ENCODE measurements around the gene CLVS2.

Gene CLVS2

GRCh38 chr6:123014835-123015234 is 18.8 kb downstream of the CLVS2 start:
- no peaks in the 10 kb centered on the region for H3K36me3 ChIP-seq (ENCODE audit: control insufficient read depth, insufficient read depth, low read length)
- H3K4ac ChIP-seq (ENCODE audit: low read depth, low read length) = no peak overlapping the region
- H2AK5ac ChIP-seq (ENCODE audit: low read length) = no peak overlapping the region
- H2BK5ac ChIP-seq (ENCODE audit: low read length) = no peak overlapping the region
- H3K9ac ChIP-seq (ENCODE audit: low read length) = no peak overlapping the region
- no peaks in the 10 kb centered on the region for H3K27me3 ChIP-seq (ENCODE audit: insufficient read depth, low read length, poor library complexity)
- no peak overlapping the region for H3K27ac ChIP-seq (ENCODE audit: low read depth, low read length)
- no peaks in the 10 kb centered on the region for H3K79me2 ChIP-seq (ENCODE audit: control insufficient read depth, insufficient read depth, low read length)
- H2BK120ac ChIP-seq (ENCODE audit: low read depth, low read length) = no peak overlapping the region
- H3K56ac ChIP-seq (ENCODE audit: low read length) = no peak overlapping the region
- DNase-seq = no peak
- no peak overlapping the region for H4K8ac ChIP-seq (ENCODE audit: low read depth, low read length)
- H3K18ac ChIP-seq (ENCODE audit: low read length) = no peak overlapping the region
- H3K4me3 ChIP-seq (ENCODE audit: low read length) = no peak overlapping the region
- H3K4me1 ChIP-seq (ENCODE audit: control insufficient read depth, low read depth, low read length) = no peaks in the 10 kb centered on the region
- no peak overlapping the region for H3K4me2 ChIP-seq (ENCODE audit: low read length)
- H3K79me1 ChIP-seq (ENCODE audit: low read length) = no peaks in the 10 kb centered on the region
- H4K5ac ChIP-seq (ENCODE audit: low read length) = no peak overlapping the region
- no peak overlapping the region for H2BK15ac ChIP-seq (replicated peaks; ENCODE audit: low read depth)
- H3K23ac ChIP-seq (ENCODE audit: low read length) = no peak overlapping the region

- Histone ChIP-seq H3K4me3 (ENCODE audit: low read length) (no peak overlapping the region), H3K4me2 (ENCODE audit: low read length) (no peak overlapping the region), H2BK15ac (replicated peaks; ENCODE audit: low read depth) (no peak overlapping the region), H4K8ac (ENCODE audit: low read depth, low read length) (no peak overlapping the region), H3K36me3 (ENCODE audit: control insufficient read depth, insufficient read depth, low read length) (no peaks in the 10 kb centered on the region), H3K79me2 (ENCODE audit: control insufficient read depth, insufficient read depth, low read length) (no peaks in the 10 kb centered on the region), H4K5ac (ENCODE audit: low read length) (no peak overlapping the region), H3K4me1 (ENCODE audit: control insufficient read depth, low read depth, low read length) (no peaks in the 10 kb centered on the region), H3K18ac (ENCODE audit: low read length) (no peak overlapping the region), H2BK120ac (ENCODE audit: low read depth, low read length) (no peak overlapping the region), H3K56ac (ENCODE audit: low read length) (no peak overlapping the region), H3K79me1 (ENCODE audit: low read length) (no peaks in the 10 kb centered on the region), H3K4ac (ENCODE audit: low read depth, low read length) (no peak overlapping the region), H2BK5ac (ENCODE audit: low read length) (no peak overlapping the region), H3K23ac (ENCODE audit: low read length) (no peak overlapping the region), H3K27me3 (ENCODE audit: insufficient read depth, low read length, poor library complexity) (no peaks in the 10 kb centered on the region), H3K9ac (ENCODE audit: low read length) (no peak overlapping the region), H2AK5ac (ENCODE audit: low read length) (no peak overlapping the region), H3K27ac (ENCODE audit: low read depth, low read length) (no peak overlapping the region)
- no peak for DNase-seq
- no CpG with 5 or more reads among the region's 4 CpGs for WGBS (ENCODE audit: extremely low coverage, insufficient coverage, low lambda C conversion rate)
These were observed 20.5 kb downstream of the CLVS2 start for GRCh38 chr6:123016431-123017103.

GRCh38 chr6:123017104-123017682 is 21.2 kb downstream of the CLVS2 start:
- no peak overlapping the region for H2BK5ac ChIP-seq (ENCODE audit: low read length)
- H3K27ac ChIP-seq (ENCODE audit: low read depth, low read length) = no peak overlapping the region
- H3K4me2 ChIP-seq (ENCODE audit: low read length) = no peak overlapping the region
- no peak overlapping the region for H2BK15ac ChIP-seq (replicated peaks; ENCODE audit: low read depth)
- H3K9ac ChIP-seq (ENCODE audit: low read length) = no peak overlapping the region
- DNase-seq = no peak
- H3K4ac ChIP-seq (ENCODE audit: low read depth, low read length) = no peak overlapping the region
- no peak overlapping the region for H3K56ac ChIP-seq (ENCODE audit: low read length)
- H3K4me3 ChIP-seq (ENCODE audit: low read length) = no peak overlapping the region
- no peak overlapping the region for H3K18ac ChIP-seq (ENCODE audit: low read length)
- H2AK5ac ChIP-seq (ENCODE audit: low read length) = no peak overlapping the region
- 100% methylated on average over 1 of the region's 5 CpGs for WGBS (ENCODE audit: extremely low coverage, insufficient coverage, low lambda C conversion rate)
- H4K8ac ChIP-seq (ENCODE audit: low read depth, low read length) = no peak overlapping the region
- H3K36me3 ChIP-seq (ENCODE audit: control insufficient read depth, insufficient read depth, low read length) = no peaks in the 10 kb centered on the region
- no peaks in the 10 kb centered on the region for H3K79me1 ChIP-seq (ENCODE audit: low read length)
- H3K23ac ChIP-seq (ENCODE audit: low read length) = no peak overlapping the region
- H4K5ac ChIP-seq (ENCODE audit: low read length) = no peak overlapping the region
- no peaks in the 10 kb centered on the region for H3K27me3 ChIP-seq (ENCODE audit: insufficient read depth, low read length, poor library complexity)
- H3K4me1 ChIP-seq (ENCODE audit: control insufficient read depth, low read depth, low read length) = no peaks in the 10 kb centered on the region
- H2BK120ac ChIP-seq (ENCODE audit: low read depth, low read length) = no peak overlapping the region
- H3K79me2 ChIP-seq (ENCODE audit: control insufficient read depth, insufficient read depth, low read length) = no peaks in the 10 kb centered on the region

GRCh38 chr6:123022975-123023374 is 26.9 kb downstream of the CLVS2 start:
- Histone ChIP-seq H2AK5ac (ENCODE audit: low read length) (no peak overlapping the region), H2BK15ac (replicated peaks; ENCODE audit: low read depth) (no peak overlapping the region), H3K79me1 (ENCODE audit: low read length) (no peaks in the 10 kb centered on the region), H2BK120ac (ENCODE audit: low read depth, low read length) (no peak overlapping the region), H3K27ac (ENCODE audit: low read depth, low read length) (no peak overlapping the region), H4K5ac (ENCODE audit: low read length) (no peak overlapping the region), H3K56ac (ENCODE audit: low read length) (no peak overlapping the region), H3K27me3 (ENCODE audit: insufficient read depth, low read length, poor library complexity) (no peaks in the 10 kb centered on the region), H2BK5ac (ENCODE audit: low read length) (no peak overlapping the region), H3K4me1 (ENCODE audit: control insufficient read depth, low read depth, low read length) (no peaks in the 10 kb centered on the region), H3K9ac (ENCODE audit: low read length) (no peak overlapping the region), H3K79me2 (ENCODE audit: control insufficient read depth, insufficient read depth, low read length) (no peaks in the 10 kb centered on the region), H4K8ac (ENCODE audit: low read depth, low read length) (no peak overlapping the region), H3K4me2 (ENCODE audit: low read length) (no peak overlapping the region), H3K4me3 (ENCODE audit: low read length) (no peak overlapping the region), H3K23ac (ENCODE audit: low read length) (no peak overlapping the region), H3K36me3 (ENCODE audit: control insufficient read depth, insufficient read depth, low read length) (no peaks in the 10 kb centered on the region), H3K4ac (ENCODE audit: low read depth, low read length) (no peak overlapping the region), H3K18ac (ENCODE audit: low read length) (no peak overlapping the region)
- WGBS (ENCODE audit: extremely low coverage, insufficient coverage, low lambda C conversion rate) = no CpG with 5 or more reads among the region's 1 CpG
- peak; percentile 56 for DNase-seq

- Histone ChIP-seq H2BK5ac (ENCODE audit: low read length) (no peak overlapping the region), H3K79me1 (ENCODE audit: low read length) (no peaks in the 10 kb centered on the region), H3K23ac (ENCODE audit: low read length) (no peak overlapping the region), H3K4ac (ENCODE audit: low read depth, low read length) (no peak overlapping the region), H2AK5ac (ENCODE audit: low read length) (no peak overlapping the region), H3K79me2 (ENCODE audit: control insufficient read depth, insufficient read depth, low read length) (no peaks in the 10 kb centered on the region), H4K5ac (ENCODE audit: low read length) (no peak overlapping the region), H2BK120ac (ENCODE audit: low read depth, low read length) (no peak overlapping the region), H3K36me3 (ENCODE audit: control insufficient read depth, insufficient read depth, low read length) (no peaks in the 10 kb centered on the region), H4K8ac (ENCODE audit: low read depth, low read length) (no peak overlapping the region), H3K4me1 (ENCODE audit: control insufficient read depth, low read depth, low read length) (no peaks in the 10 kb centered on the region), H3K18ac (ENCODE audit: low read length) (no peak overlapping the region), H3K27me3 (ENCODE audit: insufficient read depth, low read length, poor library complexity) (peaks cover 2% of the 10 kb centered on the region), H3K4me3 (ENCODE audit: low read length) (no peak overlapping the region), H3K9ac (ENCODE audit: low read length) (no peak overlapping the region), H2BK15ac (replicated peaks; ENCODE audit: low read depth) (no peak overlapping the region), H3K56ac (ENCODE audit: low read length) (no peak overlapping the region), H3K4me2 (ENCODE audit: low read length) (no peak overlapping the region), H3K27ac (ENCODE audit: low read depth, low read length) (no peak overlapping the region)
- no CpG with 5 or more reads among the region's 5 CpGs for WGBS (ENCODE audit: extremely low coverage, insufficient coverage, low lambda C conversion rate)
- DNase-seq = no peak
These were observed 28.9 kb downstream of the CLVS2 start for GRCh38 chr6:123024976-123025375.

GRCh38 chr6:123027408-123027807 is 31.4 kb downstream of the CLVS2 start:
- Histone ChIP-seq H3K4me1 (ENCODE audit: control insufficient read depth, low read depth, low read length) (no peaks in the 10 kb centered on the region), H3K9ac (ENCODE audit: low read length) (no peak overlapping the region), H3K79me2 (ENCODE audit: control insufficient read depth, insufficient read depth, low read length) (no peaks in the 10 kb centered on the region), H3K18ac (ENCODE audit: low read length) (no peak overlapping the region), H3K4me2 (ENCODE audit: low read length) (no peak overlapping the region), H3K27ac (ENCODE audit: low read depth, low read length) (no peak overlapping the region), H3K79me1 (ENCODE audit: low read length) (no peaks in the 10 kb centered on the region), H3K4me3 (ENCODE audit: low read length) (no peak overlapping the region), H2BK5ac (ENCODE audit: low read length) (no peak overlapping the region), H2BK120ac (ENCODE audit: low read depth, low read length) (no peak overlapping the region), H2BK15ac (replicated peaks; ENCODE audit: low read depth) (no peak overlapping the region), H3K27me3 (ENCODE audit: insufficient read depth, low read length, poor library complexity) (peaks cover 2% of the 10 kb centered on the region), H4K5ac (ENCODE audit: low read length) (no peak overlapping the region), H3K4ac (ENCODE audit: low read depth, low read length) (no peak overlapping the region), H3K23ac (ENCODE audit: low read length) (no peak overlapping the region), H4K8ac (ENCODE audit: low read depth, low read length) (no peak overlapping the region), H2AK5ac (ENCODE audit: low read length) (no peak overlapping the region), H3K36me3 (ENCODE audit: control insufficient read depth, insufficient read depth, low read length) (no peaks in the 10 kb centered on the region), H3K56ac (ENCODE audit: low read length) (no peak overlapping the region)
- no CpG with 5 or more reads among the region's 2 CpGs for WGBS (ENCODE audit: extremely low coverage, insufficient coverage, low lambda C conversion rate)
- DNase-seq = no peak

All from mesendoderm (in vitro differentiated cells).